ENCODE results near the gene CHRM2. TPM values are rescaled to one million over a fixed set of nuclear protein-coding genes. Genes with fewer than 3 reads are reported as not detected.

CHRM2 gene
- total and polyA plus RNA-seq, 10 donors = 0.13 TPM; not detected in 9

DNA sequence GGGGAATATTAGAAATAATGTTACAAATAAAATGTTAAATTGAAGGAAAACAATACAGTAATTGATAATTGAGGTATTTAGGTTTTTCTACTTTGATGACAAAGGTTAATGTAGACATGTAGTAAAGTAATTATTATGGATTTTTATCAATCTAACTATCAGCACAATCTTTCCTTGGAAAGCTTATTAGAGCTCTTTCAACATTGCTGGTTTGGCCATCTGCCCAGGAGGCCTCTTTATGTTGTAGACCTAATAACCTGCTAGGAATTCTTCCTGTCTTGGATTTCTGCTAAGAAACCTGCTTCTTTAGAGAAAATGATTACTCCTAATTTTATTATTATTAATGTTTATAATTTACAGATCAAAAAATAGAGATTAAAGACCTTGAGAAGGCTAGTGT lies 78.9 kb downstream of the CHRM2 start:
- Histone ChIP-seq H3K27ac (no peak overlapping the region), H3K4me3 (no peak overlapping the region), H3K9me3 (peaks cover 0 to 5% (median 0%) of the 10 kb centered on the region in 8 donors), H3K36me3 (no peaks in the 10 kb centered on the region), H3K4me1 (no peaks in the 10 kb centered on the region), H3K27me3 (replicated peaks in 1 of 7) (no peaks in the 10 kb centered on the region)
- DNase-seq = no peak
- TF ChIP-seq POLR2A (IDR thresholded peaks at IDR 0.05) (no peak), POLR2AphosphoS5 (IDR thresholded peaks at IDR 0.05) (no peak)
- TF ChIP-seq, protein P1, sequence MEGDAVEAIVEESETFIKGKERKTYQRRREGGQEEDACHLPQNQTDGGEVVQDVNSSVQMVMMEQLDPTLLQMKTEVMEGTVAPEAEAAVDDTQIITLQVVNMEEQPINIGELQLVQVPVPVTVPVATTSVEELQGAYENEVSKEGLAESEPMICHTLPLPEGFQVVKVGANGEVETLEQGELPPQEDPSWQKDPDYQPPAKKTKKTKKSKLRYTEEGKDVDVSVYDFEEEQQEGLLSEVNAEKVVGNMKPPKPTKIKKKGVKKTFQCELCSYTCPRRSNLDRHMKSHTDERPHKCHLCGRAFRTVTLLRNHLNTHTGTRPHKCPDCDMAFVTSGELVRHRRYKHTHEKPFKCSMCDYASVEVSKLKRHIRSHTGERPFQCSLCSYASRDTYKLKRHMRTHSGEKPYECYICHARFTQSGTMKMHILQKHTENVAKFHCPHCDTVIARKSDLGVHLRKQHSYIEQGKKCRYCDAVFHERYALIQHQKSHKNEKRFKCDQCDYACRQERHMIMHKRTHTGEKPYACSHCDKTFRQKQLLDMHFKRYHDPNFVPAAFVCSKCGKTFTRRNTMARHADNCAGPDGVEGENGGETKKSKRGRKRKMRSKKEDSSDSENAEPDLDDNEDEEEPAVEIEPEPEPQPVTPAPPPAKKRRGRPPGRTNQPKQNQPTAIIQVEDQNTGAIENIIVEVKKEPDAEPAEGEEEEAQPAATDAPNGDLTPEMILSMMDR (IDR thresholded peaks at IDR 0.05 in 8 of 11, conservative IDR thresholded peaks at IDR 0.05 in 3 of 11) = no peak
- intact Hi-C loops (cut with DNase I; ENCODE audit: low total_unique reads) = no loop called here

GRCh38 chr7:136950331-136950730 lies 81.9 kb downstream of the CHRM2 start:
- DNase-seq = no peak
- no peaks in the 10 kb centered on the region for H3K4me1 ChIP-seq
- H3K9me3 ChIP-seq = peaks cover 0 to 19% (median 2%) of the 10 kb centered on the region in 8 donors
- no peaks in the 10 kb centered on the region for H3K36me3 ChIP-seq
- no peak overlapping the region for H3K4me3 ChIP-seq
- 76 to 86% (median 81%) methylated on average over 3 of the region's 3 CpGs for WGBS, 5 donors
- H3K27ac ChIP-seq = no peak overlapping the region
- H3K27me3 ChIP-seq (replicated peaks in 1 of 7) = no peaks in the 10 kb centered on the region
- no peak for TF ChIP-seq POLR2A (IDR thresholded peaks at IDR 0.05)
- intact Hi-C loops (cut with DNase I; ENCODE audit: low total_unique reads) = no loop called here

GRCh38 chr7:136953386-136953785 lies 84.9 kb downstream of the CHRM2 start:
- 73 to 85% (median 83%) methylated on average over 3 of the region's 3 CpGs for WGBS, 5 donors
- Histone ChIP-seq H3K27ac (no peak overlapping the region), H3K36me3 (no peaks in the 10 kb centered on the region), H3K27me3 (replicated peaks in 1 of 7) (no peaks in the 10 kb centered on the region), H3K4me1 (no peaks in the 10 kb centered on the region), H3K4me3 (no peak overlapping the region), H3K9me3 (peaks cover 0 to 19% (median 2%) of the 10 kb centered on the region in 8 donors)
- no peak for DNase-seq
- TF ChIP-seq, protein P1 (IDR thresholded peaks at IDR 0.05 in 8 of 11, conservative IDR thresholded peaks at IDR 0.05 in 3 of 11) = no peak
- no peak for TF ChIP-seq POLR2A (IDR thresholded peaks at IDR 0.05)
- no peak for TF ChIP-seq POLR2AphosphoS5 (IDR thresholded peaks at IDR 0.05)
- intact Hi-C loops (cut with DNase I; ENCODE audit: low total_unique reads) = no loop called here

DNA sequence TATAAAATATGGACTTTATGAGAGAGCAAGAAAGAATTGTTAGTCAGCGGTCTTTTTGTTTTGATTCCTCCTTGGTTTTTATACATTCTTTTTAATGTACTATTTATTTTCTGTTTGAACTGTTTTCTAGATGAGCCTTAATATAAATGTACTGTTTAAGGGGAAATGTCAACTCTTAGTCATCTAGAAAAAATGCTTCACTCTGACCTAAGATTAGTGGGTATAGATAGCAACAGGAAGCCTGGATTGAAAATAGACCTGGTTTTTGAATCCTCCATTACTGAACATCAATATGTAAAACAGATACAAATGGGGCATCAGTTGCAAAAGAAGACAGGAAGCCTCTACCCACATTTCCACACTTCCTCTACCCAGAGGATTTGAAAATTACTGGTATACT lies 87.8 kb downstream of the CHRM2 start:
- Histone ChIP-seq H3K36me3 (no peaks in the 10 kb centered on the region), H3K27me3 (replicated peaks in 1 of 7) (no peaks in the 10 kb centered on the region), H3K9me3 (peaks cover 0 to 15% (median 2%) of the 10 kb centered on the region in 8 donors), H3K27ac (no peak overlapping the region), H3K4me1 (no peaks in the 10 kb centered on the region), H3K4me3 (no peak overlapping the region)
- no peak for DNase-seq
- TF ChIP-seq, protein P1 (IDR thresholded peaks at IDR 0.05 in 8 of 11, conservative IDR thresholded peaks at IDR 0.05 in 3 of 11) = no peak
- TF ChIP-seq POLR2AphosphoS5 (IDR thresholded peaks at IDR 0.05) = no peak
- WGBS, 5 donors = 83 to 96% (median 85%) methylated on average over 1 of the region's 1 CpG
- intact Hi-C loops (cut with DNase I; ENCODE audit: low total_unique reads) = no loop called here

GRCh38 chr7:136956671-136957070 lies 88.2 kb downstream of the CHRM2 start:
- DNase-seq = no peak
- Histone ChIP-seq H3K36me3 (no peaks in the 10 kb centered on the region), H3K27ac (no peak overlapping the region), H3K4me3 (no peak overlapping the region), H3K4me1 (no peaks in the 10 kb centered on the region), H3K9me3 (peaks cover 0 to 15% (median 2%) of the 10 kb centered on the region in 8 donors), H3K27me3 (replicated peaks in 1 of 7) (no peaks in the 10 kb centered on the region)
- WGBS, 5 donors = 40 to 86% (median 55%) methylated on average over 3 of the region's 3 CpGs
- no peak for TF ChIP-seq POLR2AphosphoS5 (IDR thresholded peaks at IDR 0.05)
- no peak for TF ChIP-seq POLR2A (IDR thresholded peaks at IDR 0.05)
- TF ChIP-seq, protein P1 (IDR thresholded peaks at IDR 0.05 in 8 of 11, conservative IDR thresholded peaks at IDR 0.05 in 3 of 11) = no peak
- intact Hi-C loops (cut with DNase I; ENCODE audit: low total_unique reads) = no loop called here

Data from spleen (tissue), 11 donors.